Endothelial cell of umbilical vein (primary cell): ENCODE measurements around the gene SEC61G. TPM values are rescaled to one million over a fixed set of nuclear protein-coding genes. Genes with fewer than 3 reads are reported as not detected.

Experiments used
- BruUV-seq: library from RNA; stranded (reverse); fragments of 400-500 nt; replicated peaks from 2 replicates; lab custom pipeline; 2021; lab: Mats Ljungman, UMichigan
- CTCF ChIA-PET: fragments of 300-600, 350-600 bp; sonication (Branson Sonifier 250); formaldehyde crosslinking; loops from one replicate; lab custom pipeline; 2021; ENCODE audit warnings: antibody characterized with exemption, inconsistent platforms; lab: Charles Lee
- POLR2A ChIA-PET: fragments of 300-600, 350-600 bp; sonication (Branson Sonifier 250); formaldehyde crosslinking; loops from one replicate; lab custom pipeline; 2021; ENCODE audit warnings: antibody characterized with exemption, inconsistent platforms; lab: Charles Lee
- DNase-seq: peaks from one replicate; pipeline ENCODE4 v3.0.0-alpha.2; 2011; ENCODE audit warnings: low read depth, low spot score
- FAIRE-seq: peaks from 2 replicates; lab custom pipeline; 2011; peaks lifted over from hg19 to GRCh38; lab: Jason Lieb, UNC
- H2AFZ ChIP-seq: 2 replicates; pipeline ENCODE4 v1.6.0; 2012; ENCODE audit warnings: low read depth, low read length, control low read depth, inconsistent platforms
- H3K27ac ChIP-seq: 2 replicates; pipeline ENCODE4 v1.5.1; 2011; ENCODE audit warnings: low read depth, mild to moderate bottlenecking, control low read depth, low read length, moderate library complexity; ENCODE audit not compliant: insufficient read depth
- H3K27me3 ChIP-seq, 2 experiments: 2 replicates each; pipeline versions ENCODE4 v1.6.0 to v1.6.1; 2011; ENCODE audit warnings: low read length in 2 of 2, mixed read lengths in 1 of 2; ENCODE audit not compliant: control insufficient read depth in 2 of 2, insufficient read depth in 2 of 2
- H3K36me3 ChIP-seq, 2 experiments: 2 replicates in 1 of 2; 3 replicates in 1 of 2; pipeline ENCODE4 v1.5.1; 2011; ENCODE audit warnings: low read length in 2 of 2, mild to moderate bottlenecking in 1 of 2, moderate library complexity in 1 of 2; ENCODE audit not compliant: control insufficient read depth in 2 of 2, insufficient read depth in 2 of 2; ENCODE audit errors: extremely low read depth in 1 of 2
- H3K4me1 ChIP-seq: 3 replicates; pipeline ENCODE4 v1.5.1; 2011; ENCODE audit warnings: mild to moderate bottlenecking, low read length; ENCODE audit not compliant: control insufficient read depth, insufficient read depth; ENCODE audit errors: extremely low read depth
- H3K4me2 ChIP-seq: 2 replicates; pipeline ENCODE4 v1.6.1; 2011; ENCODE audit warnings: low read length, control low read depth, mixed read lengths; ENCODE audit not compliant: insufficient read depth
- H3K4me3 ChIP-seq, 3 experiments: fragments of 200-600 bp in 1 of 3; sonication (generic), shearing (Covaris generic) in 1 of 3; replicated peaks in 1 of 3; 2 replicates each; pipeline ENCODE4 v1.5.1; 2011 to 2016; ENCODE audit warnings: control low read depth in 3 of 3, low read length in 3 of 3, mild to moderate bottlenecking in 2 of 3, inconsistent platforms in 1 of 3, low read depth in 1 of 3, moderate library complexity in 1 of 3; ENCODE audit not compliant: insufficient read depth in 1 of 3
- H3K79me2 ChIP-seq: 2 replicates; pipeline ENCODE4 v1.6.0; 2012; ENCODE audit warnings: low read length, inconsistent platforms; ENCODE audit not compliant: control insufficient read depth, insufficient read depth
- H3K9ac ChIP-seq: replicated peaks from 2 replicates; pipeline ENCODE3; 2011; ENCODE audit warnings: low read length, control low read depth; ENCODE audit not compliant: insufficient read depth; ENCODE audit errors: extremely low read depth
- H3K9me1 ChIP-seq: replicated peaks from 3 replicates; pipeline ENCODE4 v1.6.0; 2011; ENCODE audit warnings: mild to moderate bottlenecking, low read length; ENCODE audit not compliant: control insufficient read depth, insufficient read depth; ENCODE audit errors: extremely low read depth
- H3K9me3 ChIP-seq: replicated peaks from 2 replicates; pipeline ENCODE4 v1.5.1; 2012; ENCODE audit warnings: low read length, inconsistent platforms; ENCODE audit not compliant: control insufficient read depth, insufficient read depth
- H4K20me1 ChIP-seq: replicated peaks from 2 replicates; pipeline ENCODE3; 2011; ENCODE audit warnings: mild to moderate bottlenecking, low read length; ENCODE audit not compliant: control insufficient read depth, insufficient read depth; ENCODE audit errors: extremely low read depth
- CTCF ChIP-seq, 2 donors: IDR thresholded peaks; 1 replicate in 1 of 2; 2 replicates in 1 of 2; pipeline ENCODE4 v1.5.1; 2011; ENCODE audit warnings: low read length in 2 of 2, mild to moderate bottlenecking in 2 of 2, moderate library complexity in 2 of 2, control low read depth in 1 of 2, inconsistent platforms in 1 of 2, low read depth in 1 of 2; ENCODE audit not compliant: insufficient read depth in 1 of 2; ENCODE audit errors: extremely low read depth in 1 of 2
- EZH2 ChIP-seq: IDR thresholded peaks from 2 replicates; pipeline ENCODE4 v1.6.1; 2012; ENCODE audit warnings: borderline replicate concordance, low read depth, mild to moderate bottlenecking, moderate library complexity, low read length, inconsistent platforms; ENCODE audit not compliant: severe bottlenecking
- FOS ChIP-seq: IDR thresholded peaks from 2 replicates; pipeline ENCODE4 v1.6.1; 2011; ENCODE audit warnings: mild to moderate bottlenecking, low read length, moderate library complexity, borderline replicate concordance; ENCODE audit not compliant: insufficient read depth
- GATA2 ChIP-seq: IDR thresholded peaks from 2 replicates; pipeline ENCODE4 v1.7.0; 2011; ENCODE audit warnings: low read depth, mild to moderate bottlenecking, moderate library complexity, mixed read lengths, low read length; ENCODE audit not compliant: insufficient read length, insufficient read depth
- JUN ChIP-seq: IDR thresholded peaks from 2 replicates; pipeline ENCODE4 v1.6.1; 2011; ENCODE audit warnings: borderline replicate concordance, low read depth; ENCODE audit not compliant: insufficient read length, insufficient read depth
- MAX ChIP-seq: IDR thresholded peaks from 2 replicates; pipeline ENCODE4 v1.6.1; 2011; ENCODE audit not compliant: insufficient read depth, insufficient read length
- MYC ChIP-seq: IDR thresholded peaks from one replicate; pipeline ENCODE4 v1.6.1; 2011; ENCODE audit warnings: mild to moderate bottlenecking, low read depth, low read length
- POLR2A ChIP-seq: IDR thresholded peaks from 2 replicates; pipeline ENCODE4 v1.6.1; 2012; ENCODE audit warnings: low read depth, mild to moderate bottlenecking, control low read depth, low read length
- POLR2AphosphoS5 ChIP-seq: IDR thresholded peaks from 2 replicates; pipeline ENCODE4 v1.6.1; 2012; ENCODE audit warnings: low read depth, mild to moderate bottlenecking, control low read depth, low read length, moderate library complexity; ENCODE audit not compliant: insufficient read depth
- dilution Hi-C: fragments of 300-500 bp; cut with MboI; formaldehyde crosslinking; loops from one replicate; pipeline ENCODE4 v1.15.0; 2019; ENCODE audit warnings: low sequenced_read_pairs; ENCODE audit not compliant: extremely low pct_ligation_motif_present
- intact Hi-C: fragments of 100-400 bp; cut with micrococcal nuclease; formaldehyde crosslinking; loops from one replicate; pipeline ENCODE4 v1.10.0; 2022
- polyA plus RNA-seq, 4 experiments: library from polyadenylated mRNA; depleted of rRNA in 3 of 4; stranded (reverse) in 3 of 4; unstranded in 1 of 4; fragments of >200 nt; gene quantifications; 2 replicates each; pipeline versions ENCODE4 v1.2.1 to v1.2.3, GENCODE V29; 2011 to 2012; ENCODE audit warnings: missing spikeins in 1 of 4
- total RNA-seq: library from RNA; stranded (reverse); gene quantifications from 2 replicates; pipeline ENCODE4 v1.2.3, GENCODE V29; 2021

Gene SEC61G
- total and polyA plus RNA-seq, 2 donors (not counting 3 experiments of a cell fraction or from before 2014, with no cell fraction given), result 201 to 401 TPM

GRCh38 chr7:54722502-54722901, 36.5 kb downstream of the SEC61G start:
- Histone ChIP-seq H2AFZ (no peak overlapping the region), H3K27ac (no peak overlapping the region), H3K9me1 (no peaks in the 10 kb centered on the region), H3K79me2 (no peaks in the 10 kb centered on the region), H4K20me1 (no peaks in the 10 kb centered on the region), H3K4me1 (no peaks in the 10 kb centered on the region), H3K36me3 (no peaks in the 10 kb centered on the region), H3K9me3 (no peaks in the 10 kb centered on the region), H3K27me3 (no peaks in the 10 kb centered on the region), H3K4me3 (no peak overlapping the region), H3K9ac (no peak overlapping the region), H3K4me2 (no peak overlapping the region)
- ChIA-PET CTCF (no interaction called here), POLR2A (no interaction called here)
- DNase-seq, result no peak
- no peak for FAIRE-seq
- dilution Hi-C loops, result no loop called here
- no peak for TF ChIP-seq FOS
- no peak for TF ChIP-seq POLR2AphosphoS5
- no peak for TF ChIP-seq MAX
- TF ChIP-seq MYC, result no peak
- TF ChIP-seq POLR2A, result no peak
- BruUV-seq, result no TSS peak
- intact Hi-C loops, result no loop called here

GRCh38 chr7:54722026-54722425, 37.0 kb downstream of the SEC61G start:
- no TSS peak for BruUV-seq
- Histone ChIP-seq H3K9me3 (no peaks in the 10 kb centered on the region), H3K4me1 (no peaks in the 10 kb centered on the region), H3K9ac (no peak overlapping the region), H3K27me3 (no peaks in the 10 kb centered on the region), H4K20me1 (no peaks in the 10 kb centered on the region), H3K4me3 (no peak overlapping the region), H3K79me2 (no peaks in the 10 kb centered on the region), H2AFZ (no peak overlapping the region), H3K27ac (no peak overlapping the region), H3K9me1 (no peaks in the 10 kb centered on the region), H3K36me3 (no peaks in the 10 kb centered on the region), H3K4me2 (no peak overlapping the region)
- DNase-seq (no peak), FAIRE-seq (no peak)
- ChIA-PET POLR2A (no interaction called here), CTCF (no interaction called here)
- TF ChIP-seq MAX, result no peak
- TF ChIP-seq POLR2A, result no peak
- no peak for TF ChIP-seq GATA2
- no peak for TF ChIP-seq CTCF (IDR thresholded peaks at IDR 0.05; ENCODE audit: extremely low read depth in 1 of 2, insufficient read depth in 1 of 2, low read depth in 1 of 2, low read length in 2 of 2)
- TF ChIP-seq EZH2, result no peak
- no peak for TF ChIP-seq JUN
- TF ChIP-seq MYC, result no peak
- no peak for TF ChIP-seq FOS
- no peak for TF ChIP-seq POLR2AphosphoS5
- intact Hi-C loops (no loop called here), dilution Hi-C loops (no loop called here)
